HepG2 (cell line): ENCODE measurements around the gene ADAM15. TPM values are rescaled to one million over a fixed set of nuclear protein-coding genes. Genes with fewer than 3 reads are reported as not detected.
A peak's percentile ranks its signal among the peaks of the same experiment; 100 is the strongest.

ENCODE experiments used
- AFF4 ChIP-seq: sonication (generic); formaldehyde crosslinking; IDR thresholded peaks from 2 replicates; pipeline ENCODE4 v1.4.0; 2020; ENCODE audit warnings: missing genetic modification reagents
- ARID5B ChIP-seq: IDR thresholded peaks from 2 replicates; pipeline ENCODE4 v1.4.0; 2020; ENCODE audit warnings: mild to moderate bottlenecking, missing genetic modification reagents
- CREB1 ChIP-seq, 2 experiments: fragments of 450-650 bp in 1 of 2; IDR thresholded peaks; 2 replicates each; pipeline ENCODE4 v1.6.1; 2016 to 2017; ENCODE audit warnings: control low read depth in 1 of 2, mild to moderate bottlenecking in 1 of 2, missing compliant biosample characterization in 1 of 2, missing genetic modification characterization in 1 of 2
- FOXP4 ChIP-seq: sonication (generic); formaldehyde crosslinking; IDR thresholded peaks from 2 replicates; pipeline ENCODE4 v1.4.0; 2020; ENCODE audit warnings: missing genetic modification reagents
- IKZF4 ChIP-seq: sonication (generic); formaldehyde crosslinking; IDR thresholded peaks from 2 replicates; pipeline ENCODE4 v1.5.1; 2020; ENCODE audit warnings: borderline replicate concordance, mild to moderate bottlenecking, low read depth, missing genetic modification reagents; ENCODE audit errors: not compliant biosample characterization
- IRF9 ChIP-seq: sonication (generic); formaldehyde crosslinking; IDR thresholded peaks from 2 replicates; pipeline ENCODE4 v1.8.0; 2022; ENCODE audit warnings: missing genetic modification reagents, mild to moderate bottlenecking, borderline replicate concordance
- NFYC ChIP-seq: IDR thresholded peaks from 2 replicates; pipeline ENCODE4 v1.6.1; 2016; ENCODE audit warnings: missing genetic modification reagents, missing compliant biosample characterization
- PCBP2 ChIP-seq: fragments of 200-400 bp; formaldehyde crosslinking; optimal IDR thresholded peaks from 2 replicates; pipeline ENCODE3; 2018; ENCODE audit warnings: low read length, low read depth; ENCODE audit not compliant: poor library complexity, severe bottlenecking
- POLR2G ChIP-seq: fragments of 200-400 bp; formaldehyde crosslinking; IDR thresholded peaks from 2 replicates; pipeline ENCODE4 v1.6.1; 2018; ENCODE audit warnings: mild to moderate bottlenecking, low read depth, low read length, moderate library complexity
- SMARCE1 ChIP-seq: fragments of 450-650 bp; IDR thresholded peaks from 2 replicates; pipeline ENCODE4 v1.6.1; 2017; ENCODE audit warnings: borderline replicate concordance
- SOX5 ChIP-seq: IDR thresholded peaks from 2 replicates; pipeline ENCODE4 v1.6.1; 2016; ENCODE audit warnings: borderline replicate concordance
- YEATS2 ChIP-seq: sonication (generic); formaldehyde crosslinking; IDR thresholded peaks from 2 replicates; pipeline ENCODE4 v1.4.0; 2020; ENCODE audit warnings: missing genetic modification reagents, borderline replicate concordance
- ZNF709 ChIP-seq: sonication (generic); formaldehyde crosslinking; IDR thresholded peaks from 2 replicates; pipeline ENCODE4 v1.5.0; 2020; ENCODE audit warnings: mild to moderate bottlenecking, missing genetic modification reagents
- ZNF766 ChIP-seq: sonication (generic); formaldehyde crosslinking; IDR thresholded peaks from 2 replicates; pipeline ENCODE4 v1.5.0; 2020; ENCODE audit warnings: missing genetic modification reagents, borderline replicate concordance
- ZSCAN12 ChIP-seq: sonication (generic); formaldehyde crosslinking; IDR thresholded peaks from 2 replicates; pipeline ENCODE4 v1.9.0; 2021; ENCODE audit warnings: mild to moderate bottlenecking, missing genetic modification reagents
- polyA plus RNA-seq, 8 experiments: library from polyadenylated mRNA; depleted of rRNA in 3 of 8; stranded (reverse) in 7 of 8; unstranded in 1 of 8; fragments of >200 nt; fragmentation: Illumina TruSeq in 4 of 8; extraction: Trizol in 4 of 8; gene quantifications; 2 replicates each; pipeline versions ENCODE4 v1.2.1 to v1.2.3, GENCODE V29; 2011 to 2016; ENCODE audit warnings: low read depth in 4 of 8, missing spikeins in 1 of 8, mixed read lengths in 1 of 8; ENCODE audit not compliant: insufficient read depth in 1 of 8
- total RNA-seq, 5 experiments: library from RNA; depleted of rRNA; stranded (reverse); fragments of >200 nt; fragmentation: Illumina TruSeq; extraction: Trizol; gene quantifications; 2 replicates each; pipeline ENCODE4 v1.2.3, GENCODE V29; 2016; ENCODE audit warnings: low read depth in 1 of 5

The ADAM15 gene
- total and polyA plus RNA-seq, 2 of the 13 experiments (the other 11 are each of a cell fraction or from before 2014, with no cell fraction given): 17.9 to 25.6 TPM

GRCh38 chr1:155050560-155051341, at the start of gene ADAM15 (continued):
- TF ChIP-seq ARID5B (CRISPR knock-in tag) (peak; percentile 32; the same call in 1 of the 2 replicates), ZNF709 (CRISPR knock-in tag) (peak; percentile 95), IKZF4 (CRISPR knock-in tag) (peak; percentile 91), YEATS2 (CRISPR knock-in tag) (peak; percentile 41; the same call in 1 of the 2 replicates), POLR2G (0 out of 2 replicates have a peak, but pooled peaks have one; percentile 34), CREB1 (IDR thresholded peaks at IDR 0.05) (0 out of 2 replicates have a peak, but pooled peaks have one; percentile 19), CREB1 (CRISPR knock-in tag; IDR thresholded peaks at IDR 0.05) (no peak), SOX5 (peak; percentile 4; the same call in 1 of the 2 replicates), FOXP4 (CRISPR knock-in tag) (peak; percentile 35; the same call in 1 of the 2 replicates), IRF9 (CRISPR knock-in tag) (peak; percentile 77; the same call in 1 of the 2 replicates), SMARCE1 (no peak), AFF4 (CRISPR knock-in tag) (no peak), ZSCAN12 (no peak), ZNF766 (CRISPR knock-in tag) (peak; percentile 87; the same call in 1 of the 2 replicates), PCBP2 (no peak), NFYC (no peak)
